PC-9 (cell line): ENCODE results near the gene AGAP1.

Source experiments
- CTCF ChIP-seq: fragments of 200-600 bp; sonication (generic); conservative IDR thresholded peaks from 2 replicates; pipeline ENCODE4 v1.6.1; 2017; ENCODE audit warnings: mixed run types, antibody characterized with exemption, mild to moderate bottlenecking, moderate library complexity
- EZH2 ChIP-seq: fragments of 200-600 bp; sonication (generic); IDR thresholded peaks from 2 replicates; pipeline ENCODE4 v1.8.0; 2017; ENCODE audit warnings: antibody characterized with exemption, low read depth

- TF ChIP-seq CTCF (no peak), EZH2 (no peak)
Observed at GRCh38 chr2:235444101-235444597, 49.7 kb upstream of the AGAP1 start.
